RCC 7860 (cell line): ENCODE results near the gene FASTKD1.

ENCODE experiments used
- DNase-seq: peaks from one replicate; pipeline ENCODE4 v3.0.0-alpha.2; 2015; ENCODE audit warnings: low spot score
- FAIRE-seq: peaks from 2 replicates; lab custom pipeline; 2012; peaks lifted over from hg19 to GRCh38; lab: Jason Lieb, UNC

Gene FASTKD1

GRCh38 chr2:169511818-169512217 lies 61.8 kb downstream of the FASTKD1 start:
- no peak for DNase-seq
- no peak for FAIRE-seq

- DNase-seq (no peak), FAIRE-seq (no peak)
These were observed 63.2 kb downstream of the FASTKD1 start for GRCh38 chr2:169510496-169510895.

GRCh38 chr2:169509955-169510354 lies 63.7 kb downstream of the FASTKD1 start:
- FAIRE-seq (no peak), DNase-seq (no peak)

DNA sequence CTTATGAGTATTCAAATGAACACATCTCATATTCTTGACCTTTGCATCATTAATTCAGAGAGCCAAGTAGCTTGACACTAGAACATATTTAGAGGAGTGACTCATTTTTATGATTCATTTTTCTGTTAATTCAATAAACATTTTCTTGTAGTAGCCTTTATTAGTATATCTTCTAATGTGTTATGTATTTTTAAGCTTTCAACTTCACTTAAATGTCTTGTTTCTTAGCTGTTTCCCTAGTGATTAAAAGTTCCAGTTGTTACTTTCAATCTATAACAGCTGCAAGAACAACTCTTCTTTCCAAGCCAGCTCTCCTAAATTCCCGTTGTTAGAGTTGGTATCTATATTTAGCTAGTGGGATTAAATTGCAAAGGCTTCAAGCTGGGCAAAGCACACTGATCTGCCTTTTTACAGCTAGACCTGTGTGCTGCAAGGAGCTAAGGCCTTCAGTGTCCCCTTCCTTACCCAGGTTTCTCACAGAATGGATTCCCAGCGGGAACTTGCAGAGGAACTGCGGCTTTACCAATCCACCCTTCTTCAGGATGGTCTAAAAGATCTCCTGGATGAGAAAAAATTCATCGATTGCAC lies 64.3 kb downstream of the FASTKD1 start, which contains the start of gene KLHL41:
Gene KLHL41, plus strand, starts transcription at position 405 of the 588 bp plus-strand sequence. Its CDS starts 77 bp downstream, at position 482.
- FAIRE-seq (no peak), DNase-seq (no peak)

DNA sequence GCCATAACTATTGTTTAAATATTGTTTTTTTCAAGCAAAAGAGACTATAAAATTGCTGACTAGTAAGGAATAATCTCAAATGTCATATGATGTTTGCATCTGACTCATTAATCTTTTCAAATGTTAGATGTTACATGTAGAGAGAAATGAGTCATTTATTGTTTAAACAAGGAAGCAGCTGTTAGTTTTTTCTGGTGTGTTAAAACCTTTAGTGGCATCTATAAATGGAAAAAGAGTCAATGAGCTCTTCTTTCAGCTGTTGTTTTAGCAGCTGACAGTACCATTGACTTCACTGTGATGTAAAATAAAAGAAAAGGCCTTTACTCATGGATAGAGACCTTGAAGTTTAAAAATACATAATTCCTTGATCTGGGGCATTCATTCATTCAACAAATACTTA lies 66.0 kb downstream of the FASTKD1 start:
- DNase-seq: no peak
- FAIRE-seq: no peak

GRCh38 chr2:169504651-169505050 lies 69.0 kb downstream of the FASTKD1 start:
- no peak for DNase-seq
- no peak for FAIRE-seq

GRCh38 chr2:169495310-169495928 lies 78.2 kb downstream of the FASTKD1 start:
- DNase-seq: no peak
- FAIRE-seq: no peak

DNA sequence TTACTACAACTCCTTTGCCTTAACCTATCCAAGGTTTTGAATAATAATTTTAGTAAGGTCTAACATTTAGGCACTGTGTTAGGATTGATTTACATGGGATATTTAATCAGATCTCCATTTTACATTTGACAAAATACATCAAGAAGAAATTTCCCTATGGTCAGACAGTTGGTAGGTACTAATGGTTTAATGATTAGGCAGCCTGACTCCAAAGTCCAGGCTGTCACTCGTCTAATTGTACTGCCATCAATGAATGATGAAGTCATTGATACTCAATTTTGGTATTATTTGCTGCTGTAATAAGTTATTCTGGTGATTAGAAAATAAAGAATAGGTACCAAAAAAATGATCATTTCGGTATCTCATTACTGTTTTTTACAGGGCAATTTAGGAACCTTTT lies 80.3 kb downstream of the FASTKD1 start:
- DNase-seq: no peak
- FAIRE-seq: no peak

DNA sequence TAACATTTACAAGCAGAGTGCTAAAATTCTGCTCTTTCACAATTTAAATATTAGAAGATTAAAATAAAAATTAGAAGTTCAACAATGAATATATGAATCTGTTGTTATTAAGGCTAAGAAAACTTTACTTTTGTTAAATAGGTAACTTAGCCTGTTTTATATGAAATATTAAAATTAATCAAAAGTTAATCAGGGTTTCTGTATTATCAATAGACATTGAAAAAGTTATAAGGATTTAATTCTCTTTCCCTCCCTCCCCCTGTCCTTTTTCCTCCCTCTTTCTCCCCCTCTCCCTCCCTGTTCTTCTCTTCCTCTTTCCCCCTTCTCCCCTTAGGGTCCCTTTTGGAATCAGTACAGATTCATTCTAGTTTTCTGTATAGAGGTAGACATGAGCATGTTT lies 82.3 kb downstream of the FASTKD1 start:
- DNase-seq (no peak), FAIRE-seq (no peak)

GRCh38 chr2:169490834-169491233 lies 82.8 kb downstream of the FASTKD1 start:
- DNase-seq (no peak), FAIRE-seq (no peak)

DNA sequence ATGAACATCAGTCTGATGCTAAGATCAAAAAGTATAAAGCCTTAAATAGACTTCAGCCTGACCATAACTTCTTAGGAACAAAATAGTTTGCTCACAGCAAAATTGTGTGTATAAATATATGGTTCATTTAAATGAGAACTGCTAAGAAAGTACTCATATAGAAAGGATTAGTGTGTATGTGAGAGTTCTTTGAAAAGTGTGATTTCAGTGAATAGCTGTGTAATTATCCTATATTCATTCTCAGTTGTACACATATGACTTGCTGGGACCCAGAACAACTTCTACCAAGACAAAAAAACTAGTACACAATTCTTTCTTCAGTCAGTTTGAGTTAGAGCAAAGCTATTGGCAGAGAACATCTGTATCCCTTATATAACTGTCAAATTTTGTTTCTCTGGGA lies 87.2 kb downstream of the FASTKD1 start:
- FAIRE-seq (no peak), DNase-seq (no peak)

- DNase-seq (no peak), FAIRE-seq (no peak)
These were observed 88.0 kb downstream of the FASTKD1 start for GRCh38 chr2:169485650-169486138.

GRCh38 chr2:169480079-169480465 lies 93.6 kb downstream of the FASTKD1 start:
- DNase-seq (no peak), FAIRE-seq (no peak)
